Measurements from ENCODE around the gene ADAMTS7. TPM values are rescaled to one million over a fixed set of nuclear protein-coding genes. Genes with fewer than 3 reads are reported as not detected.
"Not testable (repeated sequence)": the region's sequence is repeated elsewhere in the genome, so short reads cannot be mapped to it uniquely, and the experiment has no call there.

The ADAMTS7 gene
- total RNA-seq, 3 donors from 2014 or later: 1.3 to 7.4 (median 6.2) TPM

- no peak overlapping the region for H3K4me3 ChIP-seq
- TF ChIP-seq POLR2AphosphoS5 (IDR thresholded peaks at IDR 0.05): no peak
- TF ChIP-seq POLR2A (IDR thresholded peaks at IDR 0.05): no peak
- no peak for TF ChIP-seq CTCF (IDR thresholded peaks at IDR 0.05)
- H3K27ac ChIP-seq: no peak overlapping the region
- intact Hi-C loops (cut with DNase I; ENCODE audit: low total_unique reads): no loop called here
- H3K27me3 ChIP-seq: no peaks in the 10 kb centered on the region
- no peaks in the 10 kb centered on the region for H3K9me3 ChIP-seq
- H3K36me3 ChIP-seq: no peaks in the 10 kb centered on the region
- DNase-seq (ENCODE audit: low spot score in 2 of 2): no peak
- H3K4me1 ChIP-seq: no peaks in the 10 kb centered on the region
Measured at GRCh38 chr15:78734451-78735064, 76.7 kb downstream of the ADAMTS7 start.

- H3K27ac ChIP-seq: no peak overlapping the region
- no peaks in the 10 kb centered on the region for H3K4me1 ChIP-seq
- no peak for DNase-seq (ENCODE audit: low spot score in 2 of 2)
- no peaks in the 10 kb centered on the region for H3K9me3 ChIP-seq
- no peaks in the 10 kb centered on the region for H3K27me3 ChIP-seq
- H3K4me3 ChIP-seq: no peak overlapping the region
- no peaks in the 10 kb centered on the region for H3K36me3 ChIP-seq
- TF ChIP-seq CTCF (IDR thresholded peaks at IDR 0.05) (no peak), POLR2AphosphoS5 (IDR thresholded peaks at IDR 0.05) (no peak)
- intact Hi-C loops (cut with DNase I; ENCODE audit: low total_unique reads): no loop called here
Measured at GRCh38 chr15:78732634-78733033, 78.6 kb downstream of the ADAMTS7 start.

- H3K4me1 ChIP-seq: no peaks in the 10 kb centered on the region
- no peak overlapping the region for H3K4me3 ChIP-seq
- no peaks in the 10 kb centered on the region for H3K9me3 ChIP-seq
- no peak for DNase-seq (ENCODE audit: low spot score in 2 of 2)
- no peak for TF ChIP-seq POLR2A (IDR thresholded peaks at IDR 0.05)
- no peak for TF ChIP-seq CTCF (IDR thresholded peaks at IDR 0.05)
- no peak for TF ChIP-seq POLR2AphosphoS5 (IDR thresholded peaks at IDR 0.05)
- no peaks in the 10 kb centered on the region for H3K27me3 ChIP-seq
- no peaks in the 10 kb centered on the region for H3K36me3 ChIP-seq
- intact Hi-C loops (cut with DNase I; ENCODE audit: low total_unique reads): no loop called here
- no peak overlapping the region for H3K27ac ChIP-seq
Measured at GRCh38 chr15:78730955-78731354, 80.3 kb downstream of the ADAMTS7 start.

GRCh38 chr15:78728427-78728826 lies 82.8 kb downstream of the ADAMTS7 start:
- DNase-seq (ENCODE audit: low spot score in 2 of 2); H3K27me3 ChIP-seq; intact Hi-C loops (cut with DNase I; ENCODE audit: low total_unique reads); H3K4me1 ChIP-seq; H3K4me3 ChIP-seq; H3K27ac ChIP-seq; H3K9me3 ChIP-seq; H3K36me3 ChIP-seq: not testable (repeated sequence)

GRCh38 chr15:78727561-78727960 lies 83.7 kb downstream of the ADAMTS7 start:
- H3K4me3 ChIP-seq: no peak overlapping the region
- H3K4me1 ChIP-seq: no peaks in the 10 kb centered on the region
- DNase-seq (ENCODE audit: low spot score in 2 of 2): no peak
- no peaks in the 10 kb centered on the region for H3K9me3 ChIP-seq
- intact Hi-C loops (cut with DNase I; ENCODE audit: low total_unique reads): no loop called here
- no peaks in the 10 kb centered on the region for H3K36me3 ChIP-seq
- H3K27ac ChIP-seq: no peak overlapping the region
- no peaks in the 10 kb centered on the region for H3K27me3 ChIP-seq
- TF ChIP-seq POLR2AphosphoS5 (IDR thresholded peaks at IDR 0.05) (no peak), CTCF (IDR thresholded peaks at IDR 0.05) (no peak)

Data from breast epithelium (tissue), 4 donors.